NT2/D1 (cell line): ENCODE measurements around the gene GRP.

Experiments
- YY1 ChIP-seq: IDR thresholded peaks from 2 replicates; pipeline ENCODE4 v1.6.1; 2011; ENCODE audit not compliant: insufficient read length, insufficient read depth
- ZNF274 ChIP-seq: IDR thresholded peaks from 2 replicates; pipeline ENCODE4 v1.6.1; 2011; ENCODE audit warnings: mild to moderate bottlenecking, low read depth, low read length

DNA sequence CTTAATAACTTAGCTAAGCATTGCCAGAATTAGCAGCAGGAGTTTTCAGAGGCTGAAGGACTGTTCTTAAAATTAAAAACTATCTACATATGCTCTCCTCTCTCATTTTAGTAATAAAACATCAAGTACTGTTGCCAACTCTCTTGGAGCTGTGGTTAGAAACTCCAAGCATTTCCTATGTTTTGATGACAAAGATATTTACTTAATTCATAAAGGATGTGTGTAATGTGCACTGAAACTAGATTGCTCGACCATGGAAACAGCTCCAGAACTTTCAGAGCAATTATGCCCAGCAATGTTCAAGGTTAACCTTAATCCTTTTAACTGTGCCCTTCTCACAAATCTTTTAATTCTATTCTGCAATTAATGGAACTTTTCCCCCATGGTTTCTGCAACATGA is 8.4 kb downstream of the GRP start:
- TF ChIP-seq YY1 (no peak), ZNF274 (no peak)
